ENCODE results near the gene UBA52.

DNA sequence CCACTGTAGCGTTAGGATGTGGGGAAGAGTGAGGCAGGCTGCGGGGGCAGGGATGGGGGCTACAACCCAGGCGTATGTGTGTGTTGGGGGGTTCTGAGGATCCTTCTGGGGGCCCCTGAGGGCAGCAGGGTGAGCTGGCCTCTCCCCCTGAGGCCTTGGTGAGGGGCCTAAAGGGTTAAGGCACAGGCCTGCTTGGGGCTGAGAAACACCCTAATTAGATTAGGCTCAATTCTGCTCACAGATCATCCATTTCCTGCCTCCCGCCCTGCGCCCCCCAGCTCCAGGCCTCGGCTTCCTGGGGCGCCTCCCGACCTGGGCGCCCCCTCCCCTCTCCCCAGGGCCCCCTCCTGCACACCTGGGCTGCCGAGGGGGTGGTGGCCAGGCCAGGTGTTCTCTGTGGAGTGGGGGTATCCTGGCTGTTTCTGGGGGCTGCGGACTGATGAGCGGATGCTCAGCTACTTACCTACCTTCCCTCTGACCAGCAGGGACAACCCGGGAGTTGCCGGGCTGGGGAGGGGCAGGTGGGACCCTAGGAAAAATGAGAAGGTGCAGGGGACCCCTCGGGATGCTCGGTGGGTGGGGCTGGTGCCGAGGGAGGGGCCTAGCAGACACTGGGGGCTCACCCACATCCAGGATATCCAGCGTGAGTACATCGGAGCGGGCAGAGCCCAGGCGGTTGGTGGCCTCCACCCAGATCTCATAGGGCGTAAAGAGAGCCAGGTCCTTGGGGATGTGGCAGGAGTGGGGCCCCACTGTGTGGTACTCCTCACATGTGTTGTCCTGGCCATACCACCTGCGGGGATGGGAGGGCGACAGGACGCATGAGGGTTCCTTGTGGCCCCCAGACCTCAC, 26.4 kb downstream of the UBA52 start:
- TF ChIP-seq POLR2A (IDR thresholded peaks at IDR 0.05) (no peak), CTCF (IDR thresholded peaks at IDR 0.05) (no peak)
